ENCODE data around the gene REPS2. TPM values are rescaled to one million over a fixed set of nuclear protein-coding genes. Genes with fewer than 3 reads are reported as not detected.
"Not testable (repeated sequence)": the region's sequence is repeated elsewhere in the genome, so short reads cannot be mapped to it uniquely, and the experiment has no call there.

The REPS2 gene
- total RNA-seq, 1 experiment from 2014 or later = 1.1 TPM

DNA sequence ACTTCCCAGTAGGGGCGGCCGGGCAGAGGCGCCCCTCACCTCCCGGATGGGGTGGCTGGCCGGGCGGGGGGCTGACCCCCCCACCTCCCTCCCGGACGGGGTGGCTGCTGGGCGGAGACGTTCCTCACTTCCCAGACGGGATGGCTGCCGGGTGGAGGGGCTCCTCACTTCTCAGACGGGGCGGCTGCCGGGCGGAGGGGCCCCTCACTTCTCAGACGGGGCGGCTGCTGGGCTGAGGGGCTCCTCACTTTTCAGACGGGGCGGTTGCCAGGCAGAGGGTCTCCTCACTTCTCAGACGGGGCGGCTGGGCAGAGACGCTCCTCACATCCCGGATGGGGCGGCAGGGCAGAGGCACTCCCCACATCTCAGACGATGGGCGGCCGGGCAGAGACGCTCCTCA is 22.3 kb downstream of the REPS2 start:
- H4K20me1 ChIP-seq (ENCODE audit: insufficient read depth, low read depth, low read length); DNase-seq; H3K4me2 ChIP-seq (ENCODE audit: low read depth, low read length, poor library complexity, severe bottlenecking); H3K4me3 ChIP-seq (ENCODE audit: low read length); H3K9me2 ChIP-seq (replicated peaks; ENCODE audit: insufficient read depth, low read length); H2AFZ ChIP-seq (ENCODE audit: low read length); H3K9me3 ChIP-seq (ENCODE audit: low read length); H3K4me1 ChIP-seq (ENCODE audit: low read length); H3K27me3 ChIP-seq (ENCODE audit: low read length); H3K27ac ChIP-seq (ENCODE audit: low read length); H3K79me2 ChIP-seq (ENCODE audit: low read length); H3K36me3 ChIP-seq (ENCODE audit: insufficient read depth, low read length); H3K9ac ChIP-seq (ENCODE audit: low read length): not testable (repeated sequence)

GRCh38 chrX:16970977-16971376 is 24.5 kb downstream of the REPS2 start:
- H3K9me3 ChIP-seq (ENCODE audit: low read length) = no peaks in the 10 kb centered on the region
- H3K36me3 ChIP-seq (ENCODE audit: insufficient read depth, low read length) = no peaks in the 10 kb centered on the region
- no peak overlapping the region for H3K9ac ChIP-seq (ENCODE audit: low read length)
- DNase-seq = no peak
- H3K27ac ChIP-seq (ENCODE audit: low read length) = no peak overlapping the region
- H3K79me2 ChIP-seq (ENCODE audit: low read length) = no peaks in the 10 kb centered on the region
- H3K4me1 ChIP-seq (ENCODE audit: low read length) = peaks cover 7% of the 10 kb centered on the region
- H2AFZ ChIP-seq (ENCODE audit: low read length) = no peak overlapping the region
- no peak overlapping the region for H3K4me2 ChIP-seq (ENCODE audit: low read depth, low read length, poor library complexity, severe bottlenecking)
- H3K4me3 ChIP-seq (ENCODE audit: low read length) = no peak overlapping the region
- H3K27me3 ChIP-seq (ENCODE audit: low read length) = no peaks in the 10 kb centered on the region
- no peaks in the 10 kb centered on the region for H3K9me2 ChIP-seq (replicated peaks; ENCODE audit: insufficient read depth, low read length)
- H4K20me1 ChIP-seq (ENCODE audit: insufficient read depth, low read depth, low read length) = no peaks in the 10 kb centered on the region

- no peaks in the 10 kb centered on the region for H3K36me3 ChIP-seq (ENCODE audit: insufficient read depth, low read length)
- no peak overlapping the region for H3K27ac ChIP-seq (ENCODE audit: low read length)
- H3K27me3 ChIP-seq (ENCODE audit: low read length) = no peaks in the 10 kb centered on the region
- DNase-seq = no peak
- H3K4me2 ChIP-seq (ENCODE audit: low read depth, low read length, poor library complexity, severe bottlenecking) = no peak overlapping the region
- no peak overlapping the region for H3K4me3 ChIP-seq (ENCODE audit: low read length)
- no peaks in the 10 kb centered on the region for H3K79me2 ChIP-seq (ENCODE audit: low read length)
- no peak overlapping the region for H2AFZ ChIP-seq (ENCODE audit: low read length)
- H3K9me3 ChIP-seq (ENCODE audit: low read length) = no peaks in the 10 kb centered on the region
- peaks cover 7% of the 10 kb centered on the region for H3K4me1 ChIP-seq (ENCODE audit: low read length)
- H4K20me1 ChIP-seq (ENCODE audit: insufficient read depth, low read depth, low read length) = no peaks in the 10 kb centered on the region
- H3K9ac ChIP-seq (ENCODE audit: low read length) = no peak overlapping the region
- no peaks in the 10 kb centered on the region for H3K9me2 ChIP-seq (replicated peaks; ENCODE audit: insufficient read depth, low read length)
These were observed 25.2 kb downstream of the REPS2 start for GRCh38 chrX:16971694-16972093.

- Histone ChIP-seq H3K4me2 (ENCODE audit: low read depth, low read length, poor library complexity, severe bottlenecking) (no peak overlapping the region), H3K9ac (ENCODE audit: low read length) (no peak overlapping the region), H3K27me3 (ENCODE audit: low read length) (no peaks in the 10 kb centered on the region), H4K20me1 (ENCODE audit: insufficient read depth, low read depth, low read length) (no peaks in the 10 kb centered on the region), H3K4me1 (ENCODE audit: low read length) (peaks cover 7% of the 10 kb centered on the region), H3K27ac (ENCODE audit: low read length) (no peak overlapping the region), H3K9me2 (replicated peaks; ENCODE audit: insufficient read depth, low read length) (no peaks in the 10 kb centered on the region), H3K36me3 (ENCODE audit: insufficient read depth, low read length) (no peaks in the 10 kb centered on the region), H3K4me3 (ENCODE audit: low read length) (no peak overlapping the region), H2AFZ (ENCODE audit: low read length) (no peak overlapping the region), H3K9me3 (ENCODE audit: low read length) (no peaks in the 10 kb centered on the region), H3K79me2 (ENCODE audit: low read length) (no peaks in the 10 kb centered on the region)
- no peak for DNase-seq
These were observed 28.8 kb downstream of the REPS2 start for GRCh38 chrX:16975233-16975632.

- no peak overlapping the region for H3K4me2 ChIP-seq (ENCODE audit: low read depth, low read length, poor library complexity, severe bottlenecking)
- no peaks in the 10 kb centered on the region for H3K79me2 ChIP-seq (ENCODE audit: low read length)
- DNase-seq = no peak
- H3K27me3 ChIP-seq (ENCODE audit: low read length) = no peaks in the 10 kb centered on the region
- no peak overlapping the region for H3K9ac ChIP-seq (ENCODE audit: low read length)
- no peak overlapping the region for H2AFZ ChIP-seq (ENCODE audit: low read length)
- H3K4me1 ChIP-seq (ENCODE audit: low read length) = no peaks in the 10 kb centered on the region
- H3K4me3 ChIP-seq (ENCODE audit: low read length) = no peak overlapping the region
- H3K36me3 ChIP-seq (ENCODE audit: insufficient read depth, low read length) = no peaks in the 10 kb centered on the region
- no peak overlapping the region for H3K27ac ChIP-seq (ENCODE audit: low read length)
- no peaks in the 10 kb centered on the region for H4K20me1 ChIP-seq (ENCODE audit: insufficient read depth, low read depth, low read length)
- no peaks in the 10 kb centered on the region for H3K9me2 ChIP-seq (replicated peaks; ENCODE audit: insufficient read depth, low read length)
- H3K9me3 ChIP-seq (ENCODE audit: low read length) = no peaks in the 10 kb centered on the region
These were observed 31.3 kb downstream of the REPS2 start for GRCh38 chrX:16977771-16978170.

GRCh38 chrX:16978193-16978984 is 31.9 kb downstream of the REPS2 start:
- Histone ChIP-seq H3K9me2 (replicated peaks; ENCODE audit: insufficient read depth, low read length) (no peaks in the 10 kb centered on the region), H3K4me3 (ENCODE audit: low read length) (no peak overlapping the region), H3K9ac (ENCODE audit: low read length) (no peak overlapping the region), H3K9me3 (ENCODE audit: low read length) (no peaks in the 10 kb centered on the region), H3K36me3 (ENCODE audit: insufficient read depth, low read length) (no peaks in the 10 kb centered on the region), H4K20me1 (ENCODE audit: insufficient read depth, low read depth, low read length) (no peaks in the 10 kb centered on the region), H3K79me2 (ENCODE audit: low read length) (no peaks in the 10 kb centered on the region), H2AFZ (ENCODE audit: low read length) (no peak overlapping the region), H3K27ac (ENCODE audit: low read length) (no peak overlapping the region), H3K4me1 (ENCODE audit: low read length) (no peaks in the 10 kb centered on the region), H3K27me3 (ENCODE audit: low read length) (no peaks in the 10 kb centered on the region), H3K4me2 (ENCODE audit: low read depth, low read length, poor library complexity, severe bottlenecking) (no peak overlapping the region)
- DNase-seq = no peak

DNA sequence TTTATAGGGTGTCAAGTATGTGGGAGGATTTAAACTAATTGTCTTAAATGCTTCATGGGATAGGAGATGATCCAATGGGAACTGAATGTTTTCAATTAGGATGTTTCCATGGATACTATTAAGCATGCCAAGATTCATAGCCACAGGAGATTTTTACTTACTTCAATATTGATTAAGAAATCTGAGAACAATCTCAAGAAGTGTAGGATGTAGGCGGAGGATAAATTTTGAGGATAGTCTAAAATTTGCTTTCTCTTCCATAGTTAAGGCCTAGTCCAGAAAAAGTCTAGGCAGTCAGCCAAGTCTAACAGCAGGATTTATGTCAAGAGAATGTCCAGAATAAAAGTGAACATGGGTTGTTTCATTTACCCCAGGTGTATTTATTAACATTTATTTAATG is 32.8 kb downstream of the REPS2 start:
- no peaks in the 10 kb centered on the region for H3K4me1 ChIP-seq (ENCODE audit: low read length)
- H3K4me2 ChIP-seq (ENCODE audit: low read depth, low read length, poor library complexity, severe bottlenecking) = no peak overlapping the region
- H3K27ac ChIP-seq (ENCODE audit: low read length) = no peak overlapping the region
- H3K9me3 ChIP-seq (ENCODE audit: low read length) = no peaks in the 10 kb centered on the region
- no peaks in the 10 kb centered on the region for H3K36me3 ChIP-seq (ENCODE audit: insufficient read depth, low read length)
- H3K79me2 ChIP-seq (ENCODE audit: low read length) = no peaks in the 10 kb centered on the region
- H3K4me3 ChIP-seq (ENCODE audit: low read length) = no peak overlapping the region
- no peaks in the 10 kb centered on the region for H3K27me3 ChIP-seq (ENCODE audit: low read length)
- H4K20me1 ChIP-seq (ENCODE audit: insufficient read depth, low read depth, low read length) = no peaks in the 10 kb centered on the region
- no peak overlapping the region for H3K9ac ChIP-seq (ENCODE audit: low read length)
- no peaks in the 10 kb centered on the region for H3K9me2 ChIP-seq (replicated peaks; ENCODE audit: insufficient read depth, low read length)
- no peak for DNase-seq
- no peak overlapping the region for H2AFZ ChIP-seq (ENCODE audit: low read length)

GRCh38 chrX:16981209-16981608 is 34.8 kb downstream of the REPS2 start:
- Histone ChIP-seq H3K4me1 (ENCODE audit: low read length) (no peaks in the 10 kb centered on the region), H3K9me2 (replicated peaks; ENCODE audit: insufficient read depth, low read length) (no peaks in the 10 kb centered on the region), H3K4me3 (ENCODE audit: low read length) (no peak overlapping the region), H3K79me2 (ENCODE audit: low read length) (no peaks in the 10 kb centered on the region), H3K9ac (ENCODE audit: low read length) (no peak overlapping the region), H4K20me1 (ENCODE audit: insufficient read depth, low read depth, low read length) (no peaks in the 10 kb centered on the region), H3K27me3 (ENCODE audit: low read length) (no peaks in the 10 kb centered on the region), H3K36me3 (ENCODE audit: insufficient read depth, low read length) (no peaks in the 10 kb centered on the region), H2AFZ (ENCODE audit: low read length) (no peak overlapping the region), H3K27ac (ENCODE audit: low read length) (no peak overlapping the region), H3K4me2 (ENCODE audit: low read depth, low read length, poor library complexity, severe bottlenecking) (no peak overlapping the region), H3K9me3 (ENCODE audit: low read length) (no peaks in the 10 kb centered on the region)
- DNase-seq = no peak

Measured in Karpas-422 (cell line).